Body of pancreas (tissue), 4 donors: Measurements from ENCODE around the gene GMPR2.

Source experiments
- CTCF ChIP-seq, 7 experiments: fragments of 450-650 bp in 4 of 7; fragments of 200-600 bp in 3 of 7; sonication (generic) in 3 of 7; IDR thresholded peaks; one replicate each; pipeline ENCODE4 v1.5.1; 2016 to 2019; ENCODE audit warnings: antibody characterized with exemption in 7 of 7
- POLR2A ChIP-seq, 3 donors: fragments of 450-650 bp; IDR thresholded peaks; one replicate each; pipeline ENCODE4 v1.6.1; 2016; ENCODE audit warnings: antibody characterized with exemption in 3 of 3, mild to moderate bottlenecking in 2 of 3

- TF ChIP-seq CTCF (IDR thresholded peaks at IDR 0.05) (no peak), POLR2A (IDR thresholded peaks at IDR 0.05) (no peak)
These were observed 6.3 kb upstream of the GMPR2 start for GRCh38 chr14:24226473-24226872.
